Immature natural killer cell (primary cell): Measurements from ENCODE around the gene LTBP2. TPM values are rescaled to one million over a fixed set of nuclear protein-coding genes. Genes with fewer than 3 reads are reported as not detected.
"Not testable (repeated sequence)": the region's sequence is repeated elsewhere in the genome, so short reads cannot be mapped to it uniquely, and the experiment has no call there.

ENCODE experiments used
- DNase-seq, 3 donors: peaks; one replicate each; pipeline ENCODE4 v3.0.0; 2022; ENCODE audit warnings: mixed read lengths in 1 of 3
- H3K27ac Mint-ChIP-seq, 6 donors: one replicate each; pipeline ENCODE4 v1.8.0; 2020; ENCODE audit warnings: mixed read lengths in 6 of 6, mild to moderate bottlenecking in 5 of 6, inconsistent platforms in 4 of 6, moderate library complexity in 3 of 6
- H3K27me3 Mint-ChIP-seq, 3 donors: one replicate each; pipeline ENCODE4 v1.8.0; 2020 to 2021; ENCODE audit warnings: low read depth in 3 of 3, mild to moderate bottlenecking in 3 of 3, mixed read lengths in 3 of 3, moderate library complexity in 3 of 3, inconsistent platforms in 1 of 3
- H3K36me3 Mint-ChIP-seq, 3 donors: one replicate each; pipeline ENCODE4 v1.8.0; 2020; ENCODE audit warnings: mixed read lengths in 3 of 3, inconsistent platforms in 2 of 3, mild to moderate bottlenecking in 2 of 3
- H3K4me1 Mint-ChIP-seq, 2 donors: one replicate each; pipeline ENCODE4 v1.8.0; 2020; ENCODE audit warnings: inconsistent platforms in 2 of 2, mild to moderate bottlenecking in 2 of 2, mixed read lengths in 2 of 2, moderate library complexity in 1 of 2
- H3K4me3 Mint-ChIP-seq, 5 donors: one replicate each; pipeline ENCODE4 v1.8.0; 2020; ENCODE audit warnings: mild to moderate bottlenecking in 5 of 5, mixed read lengths in 5 of 5, inconsistent platforms in 3 of 5, moderate library complexity in 3 of 5
- H3K9me3 Mint-ChIP-seq, 6 donors: one replicate each; pipeline ENCODE4 v1.8.0; 2020; ENCODE audit warnings: mild to moderate bottlenecking in 6 of 6, mixed read lengths in 6 of 6, inconsistent platforms in 4 of 6, moderate library complexity in 3 of 6
- polyA plus RNA-seq, 3 donors: library from polyadenylated mRNA; unstranded; fragments of 300-500 nt; fragmentation: Illumina TruSeq; gene quantifications; one replicate each; pipeline ENCODE4 v1.2.3, GENCODE V29; 2021

LTBP2 gene
- polyA plus RNA-seq, 3 donors from 2014 or later, result 0.29 to 0.66 (median 0.30) TPM

GRCh38 chr14:74551001-74551400 is 61.0 kb downstream of the LTBP2 start:
- Mint-ChIP-seq H3K4me3 (no peak overlapping the region), H3K27ac (no peak overlapping the region), H3K27me3 (peaks cover 0 to 9% (median 3%) of the 10 kb centered on the region in 3 donors), H3K36me3 (peaks cover 0 to 22% (median 0%) of the 10 kb centered on the region in 3 donors), H3K9me3 (no peaks in the 10 kb centered on the region), H3K4me1 (no peaks in the 10 kb centered on the region)
- DNase-seq, result no peak

DNA sequence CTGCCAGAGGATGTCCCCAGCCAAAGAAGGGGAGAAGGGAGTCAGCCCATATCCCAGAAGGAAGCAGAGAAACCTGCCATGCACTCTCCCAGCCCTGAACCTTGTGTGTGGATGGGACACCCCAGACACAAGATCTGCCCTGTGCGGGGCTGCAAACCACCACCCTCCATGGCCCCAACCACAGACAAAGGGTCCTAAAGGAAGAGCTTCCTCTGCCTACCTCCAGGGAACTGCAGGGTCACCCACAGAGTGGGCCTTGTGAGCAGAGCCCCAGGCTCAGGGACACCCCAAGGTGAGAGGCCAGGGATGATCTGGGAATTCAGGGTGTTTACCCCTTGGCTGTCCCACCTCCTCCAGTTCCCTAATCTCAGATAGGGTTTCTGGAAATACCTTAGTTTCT is 62.0 kb downstream of the LTBP2 start:
- Mint-ChIP-seq H3K9me3 (no peaks in the 10 kb centered on the region), H3K4me1 (no peaks in the 10 kb centered on the region), H3K27me3 (peaks cover 0 to 6% (median 3%) of the 10 kb centered on the region in 3 donors), H3K4me3 (no peak overlapping the region), H3K27ac (no peak overlapping the region), H3K36me3 (peaks cover 0 to 20% (median 0%) of the 10 kb centered on the region in 3 donors)
- no peak for DNase-seq

GRCh38 chr14:74549588-74549987 is 62.4 kb downstream of the LTBP2 start:
- no peak for DNase-seq
- no peaks in the 10 kb centered on the region for H3K9me3 Mint-ChIP-seq

GRCh38 chr14:74548881-74549280 is 63.2 kb downstream of the LTBP2 start:
- Mint-ChIP-seq H3K4me3 (no peak overlapping the region), H3K27ac (no peak overlapping the region), H3K36me3 (peaks cover 0 to 12% (median 0%) of the 10 kb centered on the region in 3 donors), H3K27me3 (peaks cover 0 to 4% (median 2%) of the 10 kb centered on the region in 3 donors), H3K9me3 (no peaks in the 10 kb centered on the region), H3K4me1 (no peaks in the 10 kb centered on the region)
- no peak for DNase-seq

More at GRCh38 chr14:74549588-74549987, 62.4 kb downstream of the LTBP2 start:
- Mint-ChIP-seq H3K27ac (no peak overlapping the region), H3K4me3 (no peak overlapping the region), H3K36me3 (peaks cover 0 to 16% (median 0%) of the 10 kb centered on the region in 3 donors), H3K27me3 (peaks cover 0 to 4% (median 3%) of the 10 kb centered on the region in 3 donors), H3K4me1 (no peaks in the 10 kb centered on the region)

- no peak overlapping the region for H3K27ac Mint-ChIP-seq
- DNase-seq, result no peak
- H3K9me3 Mint-ChIP-seq, result no peaks in the 10 kb centered on the region
- peaks cover 0 to 4% (median 0%) of the 10 kb centered on the region in 3 donors for H3K27me3 Mint-ChIP-seq
- H3K4me1 Mint-ChIP-seq, result no peaks in the 10 kb centered on the region
- no peak overlapping the region for H3K4me3 Mint-ChIP-seq
- H3K36me3 Mint-ChIP-seq, result peaks cover 0 to 12% (median 0%) of the 10 kb centered on the region in 3 donors
Observed at GRCh38 chr14:74547331-74547927, 64.6 kb downstream of the LTBP2 start.

DNA sequence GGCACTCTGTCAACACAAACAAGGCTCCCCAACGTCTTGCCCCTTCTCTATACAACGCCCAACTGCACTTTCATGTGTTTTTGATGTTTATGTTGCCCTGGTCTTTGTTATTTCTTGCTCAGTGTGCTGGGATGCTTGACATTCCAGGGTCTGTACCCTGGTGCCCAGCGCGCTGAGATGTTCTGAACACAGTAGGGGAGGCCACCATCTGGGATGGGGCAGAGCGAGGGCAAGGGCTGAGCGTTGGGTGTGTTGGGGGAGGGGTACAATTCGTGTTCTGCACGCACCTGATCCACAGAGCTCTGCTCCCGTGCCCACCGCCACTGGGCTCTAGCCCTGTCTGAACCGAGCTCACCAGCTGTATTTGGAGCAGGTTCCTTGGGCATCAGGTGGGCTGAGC is 65.6 kb downstream of the LTBP2 start:
- Mint-ChIP-seq H3K4me1 (no peaks in the 10 kb centered on the region), H3K36me3 (peaks cover 0 to 8% (median 0%) of the 10 kb centered on the region in 3 donors), H3K27me3 (peaks cover 0 to 5% (median 1%) of the 10 kb centered on the region in 3 donors), H3K9me3 (no peaks in the 10 kb centered on the region), H3K27ac (no peak overlapping the region), H3K4me3 (no peak overlapping the region)
- no peak for DNase-seq

DNA sequence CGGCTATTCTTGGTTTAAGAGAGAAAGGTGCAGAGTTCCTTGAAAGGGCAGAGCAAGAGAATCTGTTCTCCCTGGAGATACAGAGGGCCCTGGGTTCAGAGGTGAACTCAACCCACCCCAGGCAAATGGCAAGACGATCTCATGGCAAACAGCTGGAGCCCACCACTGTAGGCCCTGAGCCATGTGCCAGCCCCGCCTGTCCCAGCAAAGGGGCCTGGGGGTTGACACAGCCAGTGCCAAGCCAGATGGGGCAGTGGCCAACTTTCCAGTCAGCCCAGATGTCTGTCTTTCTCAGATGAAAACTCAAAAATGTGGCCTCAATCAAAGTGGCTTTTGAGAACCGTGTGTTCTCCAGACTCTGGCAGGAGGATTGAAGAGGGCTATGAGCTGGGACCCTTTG is 66.7 kb downstream of the LTBP2 start:
- Mint-ChIP-seq H3K27ac (no peak overlapping the region), H3K27me3 (peaks cover 0 to 2% (median 1%) of the 10 kb centered on the region in 3 donors), H3K4me3 (no peak overlapping the region), H3K9me3 (no peaks in the 10 kb centered on the region), H3K36me3 (peaks cover 0 to 3% (median 0%) of the 10 kb centered on the region in 3 donors), H3K4me1 (no peaks in the 10 kb centered on the region)
- DNase-seq, result no peak

- Mint-ChIP-seq H3K27ac (no peak overlapping the region), H3K4me1 (no peaks in the 10 kb centered on the region), H3K4me3 (no peak overlapping the region), H3K27me3 (peaks cover 0 to 3% (median 1%) of the 10 kb centered on the region in 3 donors), H3K9me3 (no peaks in the 10 kb centered on the region), H3K36me3 (peaks cover 0 to 3% (median 0%) of the 10 kb centered on the region in 3 donors)
- DNase-seq, result no peak
Observed at GRCh38 chr14:74543771-74544438, 68.1 kb downstream of the LTBP2 start.

DNA sequence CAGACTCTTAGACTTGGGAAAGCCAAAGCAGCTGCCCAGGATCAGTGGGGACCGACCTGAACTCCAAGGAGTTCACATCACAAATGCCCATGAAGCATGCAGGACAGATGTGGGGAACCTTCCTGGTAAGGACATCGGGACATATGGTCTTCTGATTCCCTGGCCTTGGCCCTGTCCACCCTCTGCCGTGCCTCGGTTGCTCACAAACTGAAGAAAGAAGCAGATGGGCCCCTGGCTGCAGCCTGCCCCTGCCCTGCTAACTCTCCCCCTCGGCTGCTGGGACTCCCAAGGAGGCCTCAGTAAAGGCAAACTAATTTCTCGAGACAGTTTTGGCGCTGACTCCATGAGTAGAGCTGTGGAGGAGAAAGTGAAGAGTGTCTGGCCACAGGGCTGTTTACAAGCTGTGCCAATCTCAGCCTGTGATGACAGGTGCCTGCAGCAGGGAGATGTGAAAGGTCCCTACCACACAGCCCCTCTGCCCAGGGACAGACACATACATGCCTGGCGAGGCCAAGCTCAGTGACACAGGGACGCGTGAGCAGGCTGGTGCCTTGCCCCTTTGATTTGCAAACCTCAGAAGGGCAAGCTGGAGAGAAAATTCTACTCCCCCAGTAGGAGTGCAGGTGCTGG is 69.9 kb downstream of the LTBP2 start:
- Mint-ChIP-seq H3K36me3 (peaks cover 0 to 3% (median 0%) of the 10 kb centered on the region in 3 donors), H3K27me3 (peaks cover 0 to 4% (median 1%) of the 10 kb centered on the region in 3 donors), H3K27ac (no peak overlapping the region), H3K4me3 (no peak overlapping the region), H3K4me1 (no peaks in the 10 kb centered on the region), H3K9me3 (no peaks in the 10 kb centered on the region)
- no peak for DNase-seq

GRCh38 chr14:74541225-74541624 is 70.8 kb downstream of the LTBP2 start:
- Mint-ChIP-seq H3K9me3 (no peaks in the 10 kb centered on the region), H3K27ac (no peak overlapping the region), H3K27me3 (peaks cover 0 to 4% (median 1%) of the 10 kb centered on the region in 3 donors), H3K36me3 (peaks cover 0 to 3% (median 0%) of the 10 kb centered on the region in 3 donors), H3K4me1 (no peaks in the 10 kb centered on the region), H3K4me3 (no peak overlapping the region)
- DNase-seq, result no peak

DNA sequence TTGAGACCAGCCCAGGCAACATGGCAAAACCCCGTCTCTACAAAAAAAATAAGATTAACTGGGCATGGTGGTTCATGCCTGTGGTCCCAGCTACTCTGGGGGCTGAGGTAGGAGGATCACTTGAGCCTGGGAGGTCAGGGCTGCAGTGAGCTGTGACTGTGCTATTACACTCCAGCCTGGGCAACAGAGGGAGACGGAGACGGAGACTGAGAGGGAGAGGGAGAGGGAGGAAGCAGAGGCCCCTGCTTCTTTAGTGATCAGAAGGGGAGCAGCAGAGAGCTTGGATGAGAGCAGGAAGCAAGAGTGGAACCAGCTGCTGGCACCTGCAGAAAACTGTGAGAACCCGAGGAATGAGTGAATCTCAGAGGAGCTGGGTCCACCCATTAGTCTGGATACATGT is 72.5 kb downstream of the LTBP2 start:
- Mint-ChIP-seq H3K9me3 (no peaks in the 10 kb centered on the region), H3K4me3 (no peak overlapping the region), H3K4me1 (no peaks in the 10 kb centered on the region), H3K36me3 (peaks cover 0 to 3% (median 0%) of the 10 kb centered on the region in 3 donors), H3K27me3 (peaks cover 0 to 4% (median 1%) of the 10 kb centered on the region in 3 donors), H3K27ac (no peak overlapping the region)
- DNase-seq, result no peak

- peaks cover 0 to 3% (median 0%) of the 10 kb centered on the region in 3 donors for H3K36me3 Mint-ChIP-seq
- DNase-seq, result no peak
- H3K27ac Mint-ChIP-seq, result no peak overlapping the region
- H3K27me3 Mint-ChIP-seq, result peaks cover 0 to 4% (median 1%) of the 10 kb centered on the region in 3 donors
- no peaks in the 10 kb centered on the region for H3K4me1 Mint-ChIP-seq
- no peak overlapping the region for H3K4me3 Mint-ChIP-seq
- no peaks in the 10 kb centered on the region for H3K9me3 Mint-ChIP-seq
Observed at GRCh38 chr14:74538411-74539391, 73.3 kb downstream of the LTBP2 start.

GRCh38 chr14:74536336-74536735 is 75.7 kb downstream of the LTBP2 start:
- not testable (repeated sequence) for H3K27ac Mint-ChIP-seq, H3K4me3 Mint-ChIP-seq, H3K9me3 Mint-ChIP-seq, H3K4me1 Mint-ChIP-seq, DNase-seq, H3K36me3 Mint-ChIP-seq, H3K27me3 Mint-ChIP-seq
